GM19025 (cell line): ENCODE measurements around the gene BRWD1.
"Not testable (repeated sequence)": the region's sequence is repeated elsewhere in the genome, so short reads cannot be mapped to it uniquely, and the experiment has no call there.

ENCODE experiments used
- ATAC-seq: cut with Tn5 transposase; IDR thresholded peaks from one replicate; pipeline ENCODE4 v1.9.1; 2021; ENCODE audit warnings: mild to moderate bottlenecking, low read depth, moderate library complexity; ENCODE audit not compliant: unreplicated experiment

BRWD1 gene

GRCh38 chr21:39296891-39297290 lies 16.5 kb downstream of the BRWD1 start:
- ATAC-seq = no peak

GRCh38 chr21:39288987-39289386 lies 24.4 kb downstream of the BRWD1 start:
- no peak for ATAC-seq

DNA sequence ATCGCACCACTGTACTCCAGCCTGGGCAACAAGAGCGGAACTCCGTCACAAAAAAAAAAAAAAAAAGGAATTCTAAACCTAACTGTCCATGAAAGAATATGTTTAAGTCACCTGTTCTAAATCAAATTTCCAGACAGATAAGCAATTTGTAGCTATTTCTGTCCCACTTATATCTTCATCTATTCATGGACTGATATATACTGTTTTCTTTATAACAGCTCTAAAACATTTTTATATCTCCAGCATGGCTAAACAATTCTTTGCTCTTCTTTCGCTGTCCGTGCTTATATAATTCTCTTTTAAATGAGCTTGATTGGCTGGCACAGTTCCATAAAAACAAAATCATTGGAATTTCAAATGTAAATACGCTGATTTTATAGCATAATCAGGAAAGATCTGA lies 30.5 kb downstream of the BRWD1 start:
- no peak for ATAC-seq

DNA sequence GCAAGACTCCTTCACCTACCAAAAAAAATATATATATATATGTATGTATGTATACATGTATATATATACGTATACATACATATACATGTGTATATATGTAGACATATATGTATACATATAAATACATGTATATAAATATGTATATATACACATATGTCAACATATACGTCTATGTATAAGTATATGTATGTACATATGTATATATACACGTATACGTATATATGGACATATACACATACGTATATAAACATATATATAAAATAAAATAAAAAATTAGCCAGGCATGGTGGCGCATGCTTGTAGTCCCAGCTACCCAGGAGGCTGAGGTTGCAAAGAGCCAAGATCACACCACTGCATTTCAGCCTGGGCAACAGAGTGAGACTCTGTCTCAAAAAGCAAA lies 31.6 kb downstream of the BRWD1 start:
- ATAC-seq = no peak

DNA sequence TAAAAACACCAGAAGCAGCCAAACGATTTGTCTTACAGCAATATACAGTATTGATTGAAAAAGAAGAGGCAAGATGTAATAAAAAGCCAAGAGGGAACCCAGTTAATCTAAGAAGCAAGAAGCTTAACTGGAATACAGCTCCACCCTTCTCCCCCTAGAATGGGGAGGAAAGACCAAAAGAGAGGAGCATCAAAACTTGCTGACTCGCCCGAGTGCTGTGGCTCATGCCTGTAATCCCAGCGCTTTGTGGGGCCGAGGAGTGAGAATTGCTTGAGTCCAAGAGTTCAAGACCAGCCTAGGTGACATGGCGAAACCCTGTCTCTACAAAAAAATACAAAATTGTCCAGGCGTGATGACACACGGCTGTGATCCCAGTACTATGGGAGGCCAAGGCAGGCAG lies 32.2 kb downstream of the BRWD1 start:
- ATAC-seq = no peak

- ATAC-seq = no peak
Measured at GRCh38 chr21:39269620-39270019, 43.8 kb downstream of the BRWD1 start.

DNA sequence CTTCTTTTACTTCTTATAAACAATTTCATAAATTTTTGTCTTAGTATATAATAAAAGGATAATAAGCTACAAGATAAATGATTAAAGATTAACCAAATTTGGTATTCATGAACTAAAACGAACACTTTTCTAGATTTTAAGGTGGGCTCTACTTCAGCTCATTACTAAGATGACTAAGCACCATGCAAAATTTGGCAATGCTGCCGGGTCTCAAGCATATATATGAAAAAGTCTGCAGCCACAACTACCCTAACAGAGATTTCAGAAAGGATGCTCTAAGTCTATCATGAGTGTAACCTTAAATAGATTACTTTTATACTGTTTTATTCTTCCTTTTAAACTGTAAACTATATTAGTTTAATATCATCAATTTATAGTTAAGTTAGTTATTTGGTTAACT lies 47.8 kb downstream of the BRWD1 start:
- ATAC-seq = no peak

GRCh38 chr21:39263372-39263771 lies 50.1 kb downstream of the BRWD1 start:
- no peak for ATAC-seq

GRCh38 chr21:39258207-39258606 lies 55.2 kb downstream of the BRWD1 start:
- ATAC-seq = no peak

- no peak for ATAC-seq
Measured at GRCh38 chr21:39251326-39251725, 62.1 kb downstream of the BRWD1 start.

- no peak for ATAC-seq
Measured at GRCh38 chr21:39238275-39238674, 75.2 kb downstream of the BRWD1 start.

DNA sequence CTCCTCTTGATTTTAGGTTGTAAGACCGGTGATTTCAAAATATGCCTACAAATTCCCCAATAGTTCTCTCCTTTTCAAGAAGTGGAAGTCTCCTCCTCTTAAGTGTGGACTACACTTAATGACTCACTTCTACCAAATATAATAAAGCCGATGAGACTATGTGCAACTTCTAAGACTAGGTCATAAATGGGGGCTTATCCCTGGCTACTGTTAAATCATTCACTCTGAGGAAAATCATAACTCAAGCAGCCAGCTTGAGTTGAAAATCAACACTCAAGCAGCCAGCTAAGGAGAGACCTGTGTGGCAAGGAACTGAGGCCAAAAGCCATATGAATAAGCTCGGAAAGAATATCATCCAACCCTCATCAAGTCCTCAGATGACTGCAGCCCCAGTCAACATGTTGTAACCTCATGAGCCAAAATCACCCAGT lies 80.6 kb downstream of the BRWD1 start:
- no peak for ATAC-seq

DNA sequence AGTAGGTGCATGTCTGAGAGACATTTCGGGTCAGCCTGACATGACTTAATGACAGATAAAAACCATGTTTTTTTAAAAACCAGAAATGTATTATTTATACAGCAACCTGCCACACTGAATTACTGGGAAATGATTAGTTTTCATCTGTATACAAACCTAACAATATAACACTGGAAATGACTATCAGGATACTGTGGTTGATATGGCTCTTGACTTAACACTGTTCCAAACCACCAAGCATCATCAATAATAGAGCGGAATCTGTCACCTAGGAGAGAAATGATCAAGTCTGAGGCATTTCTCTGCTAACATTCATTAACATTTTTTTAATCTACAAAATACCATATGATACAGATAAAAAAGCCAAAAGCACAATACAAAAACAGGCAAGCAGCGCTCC lies 88.5 kb downstream of the BRWD1 start:
- ATAC-seq = no peak

GRCh38 chr21:39221997-39222486 lies 91.4 kb downstream of the BRWD1 start:
- no peak for ATAC-seq

DNA sequence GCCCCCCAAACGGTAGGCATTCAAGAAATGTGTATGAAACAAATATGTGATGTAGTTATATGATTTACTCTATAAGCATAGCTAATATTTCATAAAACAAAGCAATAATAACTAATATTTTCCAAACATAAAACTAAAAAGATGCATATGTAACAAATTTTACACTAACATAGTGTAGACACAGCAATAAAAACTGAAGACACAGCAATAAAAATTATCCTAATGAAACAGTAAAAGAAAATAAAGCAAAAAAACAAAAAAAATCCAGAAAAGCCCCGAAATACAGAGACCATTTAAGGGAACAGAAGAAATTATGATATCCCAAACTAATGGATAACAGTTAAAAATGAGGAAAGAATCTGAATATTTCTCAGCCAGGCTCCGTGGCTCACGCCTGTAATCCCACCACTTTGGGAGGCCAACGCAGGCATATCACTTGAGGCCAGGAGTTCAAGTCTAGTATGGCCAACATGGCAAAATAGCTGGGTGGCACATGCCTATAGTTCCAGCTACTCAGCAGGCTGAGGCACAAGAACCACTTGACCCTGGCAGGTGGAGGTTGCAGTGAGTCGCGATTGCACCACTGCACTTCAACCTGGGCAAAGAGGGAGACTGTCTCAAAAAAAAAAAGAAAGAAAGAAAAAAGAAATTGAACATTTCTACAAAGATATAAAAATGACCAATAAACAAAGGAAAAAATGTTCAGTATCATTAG lies 92.0 kb downstream of the BRWD1 start:
- no peak for ATAC-seq

DNA sequence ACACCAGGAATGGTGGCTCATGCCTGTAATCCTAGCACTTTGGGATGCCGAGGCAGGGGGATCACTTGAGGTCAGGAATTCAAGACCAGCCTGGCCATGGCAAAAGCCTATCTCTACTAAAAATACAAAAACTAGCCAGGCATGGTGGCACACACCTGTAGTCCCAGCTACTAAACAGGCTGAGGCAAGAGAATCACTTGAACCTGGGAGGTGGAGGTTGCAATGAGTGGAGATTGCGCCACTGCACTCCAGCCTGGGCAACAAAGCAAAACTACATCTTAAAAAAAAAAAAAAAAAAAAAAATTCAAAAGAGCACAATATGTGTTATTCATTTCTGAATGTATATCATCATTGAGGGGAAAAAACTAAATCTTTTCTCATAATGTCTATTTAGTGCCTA lies 92.6 kb downstream of the BRWD1 start:
- not testable (repeated sequence) for ATAC-seq

DNA sequence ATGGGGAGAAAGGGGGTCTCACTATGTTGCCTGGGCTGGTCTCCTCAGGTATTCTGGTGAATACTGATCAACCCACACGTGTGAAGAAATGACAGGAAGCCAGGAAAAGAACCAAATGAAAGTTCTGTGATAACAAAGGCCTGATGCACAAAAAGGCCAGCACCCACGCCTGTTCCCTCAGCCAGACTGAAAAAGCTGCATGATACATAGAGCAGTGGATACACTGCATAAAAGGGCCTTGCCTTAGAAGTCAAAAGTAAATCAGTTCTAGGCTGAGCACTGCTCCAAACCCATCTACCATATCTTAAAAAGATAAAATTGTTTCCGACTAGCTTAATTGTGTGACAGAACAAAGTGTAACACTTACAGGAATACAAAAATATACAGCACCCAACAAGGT lies 93.3 kb downstream of the BRWD1 start:
- no peak for ATAC-seq

GRCh38 chr21:39218082-39218409 lies 95.4 kb downstream of the BRWD1 start:
- ATAC-seq = no peak

DNA sequence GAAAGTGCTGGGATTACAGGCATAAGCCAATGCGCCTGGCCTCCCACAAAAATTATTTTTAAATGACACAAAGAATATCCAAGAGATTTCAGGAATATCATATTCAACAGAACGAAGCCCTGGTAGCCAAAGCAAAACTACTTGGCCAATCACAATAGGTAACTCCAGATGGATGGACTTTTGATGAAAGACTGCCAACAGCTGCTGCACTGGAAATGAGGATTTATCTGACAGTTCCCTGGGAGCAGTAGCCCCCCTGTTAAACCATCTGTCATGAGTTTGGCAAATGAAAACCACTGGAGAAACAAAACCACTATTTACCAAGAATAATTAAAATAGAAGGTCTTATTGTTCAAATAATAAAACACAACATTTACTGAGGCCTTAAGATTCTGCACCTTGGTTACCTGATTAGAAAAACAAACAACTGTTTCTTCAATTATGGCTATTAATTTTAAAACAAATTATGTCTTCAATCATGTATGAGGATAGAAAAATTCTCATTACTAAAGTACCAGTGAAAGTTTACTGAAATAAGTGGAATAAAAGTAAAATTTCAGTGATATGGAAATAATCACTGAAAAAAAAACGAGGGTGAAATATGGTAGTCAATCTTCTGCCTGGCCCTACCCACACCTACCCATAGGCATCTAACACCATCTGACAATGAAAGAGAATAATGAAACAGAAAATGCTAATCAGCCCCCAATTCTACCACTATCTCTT lies 95.9 kb downstream of the BRWD1 start:
- no peak for ATAC-seq

DNA sequence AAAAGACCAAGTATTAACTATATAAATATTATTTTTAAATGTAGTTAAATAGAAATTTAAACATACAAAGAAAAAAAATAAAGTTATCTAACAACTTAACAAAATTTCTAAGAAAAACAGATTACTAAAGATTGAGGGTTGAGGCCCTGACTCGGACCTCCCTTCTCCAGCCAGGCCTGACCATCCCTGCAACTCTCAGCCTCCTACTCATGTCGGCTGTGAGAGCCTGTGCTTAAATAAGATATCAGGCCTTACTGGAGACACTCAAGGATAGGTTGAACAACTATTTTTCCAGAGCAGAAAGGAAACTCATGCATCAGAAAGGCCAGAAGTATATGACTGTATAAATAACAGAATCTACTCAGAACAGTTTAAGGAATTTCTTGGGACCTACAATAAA lies 97.1 kb downstream of the BRWD1 start:
- ATAC-seq = no peak

GRCh38 chr21:39215078-39215477 lies 98.4 kb downstream of the BRWD1 start:
- no peak for ATAC-seq

DNA sequence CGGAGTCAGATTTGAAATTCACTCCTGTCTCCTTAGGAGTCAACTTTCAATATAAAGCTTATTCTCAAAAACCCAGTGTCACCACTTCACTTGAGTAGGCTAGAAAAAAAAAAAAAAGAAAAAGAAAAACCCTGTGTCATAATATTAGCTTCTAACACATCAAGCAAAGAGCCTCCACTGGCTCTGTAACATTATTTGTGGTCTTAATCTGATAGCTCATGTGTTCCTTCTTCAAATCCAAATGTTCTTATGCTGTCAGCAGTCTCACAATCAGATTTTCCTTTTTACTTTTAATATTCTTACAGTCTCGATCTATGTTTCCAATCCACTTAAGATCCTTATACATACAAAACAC lies 104.1 kb downstream of the BRWD1 start:
- no peak for ATAC-seq
